GM19395 (cell line): ENCODE results near the gene SEPTIN10.
"Not testable (repeated sequence)": the region's sequence is repeated elsewhere in the genome, so short reads cannot be mapped to it uniquely, and the experiment has no call there.

Experiments
- ATAC-seq: cut with Tn5 transposase; IDR thresholded peaks from one replicate; pipeline ENCODE4 v1.9.1; 2021; ENCODE audit warnings: mild to moderate bottlenecking, moderate library complexity; ENCODE audit not compliant: unreplicated experiment

The SEPTIN10 gene

DNA sequence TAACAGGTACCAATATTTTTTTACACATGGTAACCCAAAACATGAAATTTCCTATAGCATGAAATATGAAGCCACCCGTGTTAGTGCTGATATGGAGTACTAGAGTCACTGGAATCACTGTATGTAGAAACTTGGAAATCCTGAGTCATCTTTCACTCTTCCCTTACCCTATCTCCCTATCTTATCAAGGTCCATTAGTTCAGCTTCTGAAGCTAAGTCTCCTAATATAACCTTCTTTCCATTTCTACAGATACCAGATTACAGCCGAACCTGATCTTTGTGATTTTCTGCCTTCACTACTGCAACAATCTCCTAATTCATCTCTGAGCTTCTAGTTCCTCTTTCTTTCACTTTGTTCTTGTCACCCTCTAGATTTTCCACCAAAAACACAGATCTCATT lies 59.0 kb downstream of the SEPTIN10 start:
- ATAC-seq: no peak

DNA sequence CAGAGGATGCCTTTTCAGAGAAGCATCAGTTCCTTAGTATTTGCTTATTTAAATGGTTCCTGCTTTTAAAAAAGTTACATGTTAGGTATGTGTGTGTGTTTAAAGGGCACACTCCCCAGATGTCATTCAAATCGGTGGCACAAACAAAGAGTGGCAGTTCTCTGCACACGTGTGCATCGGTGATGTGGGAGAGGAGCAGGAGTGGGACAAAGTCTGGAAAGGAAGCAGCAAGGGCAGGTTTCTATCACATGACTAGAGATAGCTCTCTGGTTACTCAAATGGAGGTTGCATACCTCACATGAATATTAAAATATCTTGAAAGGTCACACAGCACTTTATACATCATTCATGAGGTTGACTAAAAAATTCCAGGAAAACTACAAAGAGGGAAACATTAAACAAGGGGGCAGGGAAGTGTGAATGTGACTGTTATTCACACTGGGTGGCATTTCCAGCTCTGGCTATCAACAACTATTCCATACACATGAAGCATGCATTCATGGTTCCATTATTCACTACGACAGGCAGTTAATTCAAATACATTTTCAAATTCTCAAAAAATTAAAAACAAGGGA lies 64.7 kb downstream of the SEPTIN10 start:
- ATAC-seq: no peak

DNA sequence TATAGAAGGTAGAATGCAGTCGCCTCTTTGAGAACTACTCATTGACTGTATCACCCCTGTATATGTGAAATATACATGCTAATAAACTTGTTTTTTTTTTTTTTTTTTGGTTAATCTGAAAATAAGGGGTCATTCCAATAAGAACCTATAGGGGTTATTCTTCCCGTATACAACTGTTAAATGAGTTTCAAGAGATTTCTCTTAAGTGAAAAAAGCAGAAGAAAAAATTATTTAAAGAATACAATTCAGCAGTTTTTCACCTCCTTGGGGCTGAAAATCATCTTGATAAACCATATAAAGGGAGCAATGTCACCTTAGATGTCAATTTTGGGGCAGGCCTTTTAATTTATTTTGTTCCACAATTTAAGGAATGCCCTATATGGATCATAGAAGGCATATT lies 66.5 kb downstream of the SEPTIN10 start:
- ATAC-seq: no peak

DNA sequence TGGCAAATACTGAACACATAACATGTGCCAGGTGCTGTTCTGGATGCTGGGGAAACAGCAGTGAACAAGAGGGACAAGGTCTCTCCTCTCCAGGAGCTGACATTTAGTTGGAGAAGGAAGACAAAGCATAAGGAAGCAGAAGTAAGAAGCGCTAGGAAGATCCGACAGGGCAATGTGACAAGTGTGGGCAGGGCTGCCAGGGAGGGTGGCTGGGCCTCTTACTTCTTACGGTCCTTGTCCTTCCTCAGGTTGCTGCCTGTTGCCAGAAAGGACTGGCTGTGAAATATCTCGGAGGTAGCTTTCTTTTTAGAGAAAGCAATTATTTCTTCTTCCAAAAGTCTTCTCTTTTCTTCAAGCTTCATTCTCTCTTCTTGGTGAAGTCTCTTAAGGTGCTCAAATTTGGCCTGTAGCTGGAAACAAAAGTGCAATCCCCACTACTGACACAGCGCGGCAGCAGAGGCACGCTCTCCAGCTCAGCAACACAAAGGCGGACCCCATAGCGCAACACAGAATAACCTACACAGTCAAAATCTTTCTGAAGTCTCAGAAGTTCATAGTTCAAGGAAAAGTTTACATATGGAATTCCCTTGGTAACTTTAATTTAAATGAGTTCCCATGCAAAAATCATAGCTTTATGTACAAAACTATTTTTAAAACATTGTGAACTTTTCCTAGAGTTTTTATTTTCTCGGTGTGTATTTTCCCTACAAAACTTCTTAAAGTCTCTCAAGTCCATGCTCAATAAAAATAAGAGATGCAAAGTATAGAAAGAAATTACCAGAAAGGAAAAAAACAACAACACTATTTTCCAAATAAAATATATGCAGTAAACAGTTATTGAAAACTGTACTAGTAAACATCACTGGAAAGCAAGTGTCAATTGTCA lies 67.7 kb downstream of the SEPTIN10 start:
- ATAC-seq: peak; percentile 88

DNA sequence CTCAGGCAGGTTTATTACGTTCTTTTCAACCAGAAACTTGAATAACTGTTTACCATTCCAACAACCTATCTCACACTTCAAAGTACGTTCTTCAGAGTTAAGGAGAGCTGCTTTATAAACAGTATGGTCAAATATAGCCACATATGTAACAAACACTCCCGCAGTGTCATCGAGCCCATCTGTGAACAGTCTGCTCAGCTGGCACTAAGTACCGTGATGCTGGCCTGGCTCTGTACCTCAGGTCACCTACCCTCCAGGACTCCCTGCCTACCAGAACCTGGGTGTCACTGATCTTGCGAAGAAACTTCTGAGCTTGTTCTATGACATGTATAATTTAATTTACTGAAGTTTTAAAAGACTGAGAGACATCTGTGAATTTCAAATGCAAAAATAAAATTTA lies 71.4 kb downstream of the SEPTIN10 start:
- no peak for ATAC-seq

DNA sequence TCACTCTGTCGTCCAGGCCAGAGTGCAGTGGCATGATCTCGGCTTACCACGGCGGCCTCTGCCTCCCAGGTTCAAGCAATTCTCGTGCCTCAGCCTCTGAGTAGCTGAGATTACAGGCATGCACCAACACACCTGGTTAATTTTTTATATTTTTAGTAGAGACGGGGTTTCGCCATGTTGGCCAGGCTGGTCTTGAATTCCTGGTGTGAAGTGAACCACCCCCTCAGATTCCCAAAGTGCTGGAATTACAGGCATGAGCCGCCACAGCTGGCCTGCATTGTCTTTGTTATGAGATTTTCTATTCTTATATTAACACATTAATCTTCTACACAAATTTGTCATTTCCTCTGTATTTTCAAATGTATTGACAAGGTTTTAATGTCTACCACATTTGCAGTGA lies 75.2 kb downstream of the SEPTIN10 start:
- no peak for ATAC-seq

DNA sequence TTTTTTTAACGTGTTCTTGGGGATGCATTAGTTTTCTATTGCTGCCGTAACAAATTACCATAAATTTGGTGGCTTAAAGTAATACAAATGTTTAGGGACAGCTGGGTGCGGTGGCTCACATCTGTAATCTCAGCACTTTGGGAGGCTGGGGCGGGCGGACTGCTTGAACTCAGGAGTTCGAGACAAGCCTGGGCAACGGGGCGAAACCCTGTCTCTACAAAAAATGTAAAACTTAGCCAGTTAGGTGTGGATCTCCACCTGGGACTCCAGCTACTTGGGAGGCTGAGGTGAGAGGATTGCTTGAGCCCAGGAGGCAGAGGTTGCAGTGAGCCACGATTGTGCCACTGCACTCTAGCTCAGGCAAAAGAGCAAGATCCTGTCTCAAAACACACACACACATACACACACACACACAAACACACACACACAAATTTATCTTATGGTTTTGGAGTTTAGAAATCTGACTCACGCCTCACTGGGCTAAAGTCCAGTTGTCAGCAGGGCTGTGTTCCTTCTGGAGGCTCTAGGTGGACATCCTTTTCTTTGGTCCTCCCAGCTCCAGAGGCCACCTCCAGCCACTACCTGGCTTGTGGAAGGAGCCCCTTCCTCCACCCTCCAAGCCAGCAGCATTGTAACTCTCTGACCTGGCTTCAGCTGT lies 76.1 kb downstream of the SEPTIN10 start:
- no peak for ATAC-seq

DNA sequence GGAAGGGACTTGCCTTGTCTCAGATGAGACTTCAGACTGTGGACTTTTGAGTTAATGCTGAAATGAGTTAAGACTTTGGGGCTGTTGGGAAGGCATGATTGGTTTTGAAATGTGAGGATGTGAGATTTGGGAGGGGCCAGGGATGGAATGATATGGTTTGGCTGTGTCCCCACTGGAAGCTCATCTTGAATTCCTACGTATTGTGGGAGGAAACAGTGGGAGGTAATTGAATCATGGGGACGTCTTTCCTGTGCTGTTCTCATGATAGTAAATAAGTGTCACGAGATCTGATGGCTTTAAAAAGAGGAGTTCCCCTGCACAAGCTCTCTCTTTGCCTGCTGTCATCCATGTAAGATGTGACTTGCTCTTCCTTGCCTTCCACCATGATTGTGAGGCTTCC lies 77.2 kb downstream of the SEPTIN10 start:
- not testable (repeated sequence) for ATAC-seq

DNA sequence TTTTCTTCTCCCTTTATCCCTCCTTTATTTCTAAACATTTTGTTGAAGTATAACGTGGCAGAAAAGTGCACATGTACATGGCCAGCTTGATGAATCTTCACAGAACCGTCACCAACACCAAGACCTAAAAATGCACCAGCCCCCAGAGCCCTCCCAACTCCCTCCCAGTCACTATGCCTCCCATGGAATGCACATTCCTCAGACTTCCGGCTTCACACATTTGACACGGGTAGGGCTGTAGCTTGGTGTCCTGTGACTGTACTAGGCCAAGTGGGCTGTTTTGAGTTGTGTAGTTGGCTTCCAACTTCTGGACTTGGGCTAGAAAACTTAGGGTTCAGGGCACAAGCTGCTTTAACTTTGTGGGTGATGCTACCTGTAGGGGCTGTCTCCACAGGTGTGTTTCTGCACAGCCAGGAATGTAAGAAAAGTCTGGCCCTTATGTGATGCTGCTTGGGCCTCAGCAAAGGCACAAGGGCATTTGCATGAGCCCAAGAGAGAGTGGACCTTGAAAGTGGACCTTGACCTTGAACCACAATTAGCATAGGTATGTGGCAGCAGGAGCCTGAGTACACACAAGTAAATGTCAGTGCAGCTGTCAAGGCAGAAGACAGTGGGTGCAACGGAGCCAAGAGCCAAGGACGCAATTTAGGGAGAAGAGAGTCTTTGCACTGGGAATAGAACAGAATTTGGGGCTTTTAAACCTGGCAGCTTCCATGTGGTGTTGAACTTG lies 78.4 kb downstream of the SEPTIN10 start:
- ATAC-seq: no peak

DNA sequence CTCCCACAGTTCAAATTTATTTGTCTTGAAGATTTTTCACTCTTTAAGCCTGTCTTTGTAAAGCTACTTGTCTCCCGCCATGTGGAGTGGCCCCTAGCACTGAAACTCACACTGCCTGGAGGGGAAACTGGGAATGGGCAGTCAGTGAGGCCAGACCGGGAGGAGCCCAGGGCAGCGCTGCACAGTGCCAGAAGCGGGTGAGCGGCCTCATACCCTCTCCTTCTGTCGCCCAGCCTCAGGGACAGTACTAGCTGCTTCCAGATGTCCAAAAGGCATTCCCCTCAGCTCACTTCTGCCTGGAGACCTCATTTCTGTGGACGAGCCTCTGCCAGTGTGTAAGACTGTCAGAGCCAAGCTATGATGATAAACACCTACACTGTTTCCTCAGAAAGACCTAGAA lies 79.9 kb downstream of the SEPTIN10 start:
- ATAC-seq: no peak

DNA sequence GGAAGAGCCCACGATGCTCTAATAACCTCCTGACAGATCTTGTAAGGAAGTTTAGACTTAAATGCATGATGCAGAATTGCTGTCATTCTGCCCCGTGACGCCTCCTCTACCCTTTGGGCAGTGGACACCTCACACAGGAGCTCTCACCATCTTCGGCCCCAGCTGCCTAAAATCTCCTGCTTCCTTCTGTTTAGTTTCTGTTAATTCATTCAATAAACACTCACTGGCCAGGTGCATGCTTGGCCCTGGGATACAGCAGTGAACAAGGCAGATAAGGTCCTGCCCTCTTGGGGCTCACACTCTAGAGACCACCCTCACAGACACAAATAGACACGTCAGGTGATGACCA lies 81.1 kb downstream of the SEPTIN10 start:
- no peak for ATAC-seq

DNA sequence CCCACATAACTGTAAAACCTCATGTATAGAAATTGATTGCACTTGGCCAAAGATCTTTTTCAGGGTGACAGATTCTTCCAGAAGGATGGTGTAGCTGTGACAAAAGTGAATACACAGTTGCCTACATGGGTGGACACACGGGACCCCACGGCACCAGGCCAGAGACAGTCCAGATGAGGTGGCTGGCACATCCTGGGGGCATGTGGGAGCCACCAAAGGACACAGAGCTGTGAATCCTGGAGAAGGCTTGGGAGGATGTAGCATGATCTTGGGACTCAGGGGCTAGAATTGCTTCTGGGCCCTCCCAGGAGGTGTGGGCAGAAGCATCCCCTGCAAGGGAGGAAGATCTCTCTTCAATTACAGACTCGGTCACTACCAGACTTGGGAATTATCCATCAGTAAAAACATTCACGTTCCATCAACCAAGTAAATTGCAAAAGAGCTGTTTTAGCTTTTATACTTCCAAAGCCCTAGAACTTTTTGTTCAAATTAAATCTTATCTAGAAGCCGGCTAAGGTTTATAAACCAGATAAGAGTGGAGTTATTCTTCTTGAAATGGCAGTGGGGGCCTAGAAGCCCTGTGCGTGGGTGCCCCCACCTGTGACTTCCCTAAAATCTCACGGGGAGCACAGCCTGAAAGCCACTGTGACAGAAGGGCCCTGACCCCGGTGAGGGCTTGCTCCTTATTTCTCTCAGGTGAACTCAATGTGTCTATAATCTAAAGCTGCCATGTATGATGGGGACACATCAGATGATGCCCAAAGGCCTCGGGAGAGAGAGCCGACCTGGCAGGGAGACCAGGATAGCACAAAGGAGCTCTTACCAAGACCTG lies 81.7 kb downstream of the SEPTIN10 start:
- ATAC-seq: no peak

DNA sequence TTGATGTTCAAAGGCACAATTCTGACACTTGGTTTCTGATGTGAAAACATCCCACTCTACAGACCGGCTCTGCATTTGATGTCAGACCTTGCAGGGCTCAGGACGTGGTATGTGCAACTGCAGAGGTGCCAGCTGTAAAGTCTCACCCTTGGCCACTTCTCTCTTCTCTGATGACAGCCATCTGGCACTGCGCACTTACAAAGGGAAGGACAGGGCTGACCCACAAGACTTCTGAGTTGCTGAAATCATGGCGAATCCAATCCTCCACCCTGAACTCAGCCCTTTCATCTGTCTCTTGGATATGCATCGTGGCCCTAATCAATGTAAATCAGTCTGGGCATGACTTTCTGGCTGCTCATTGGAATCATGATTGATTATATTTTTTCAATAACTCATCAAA lies 82.5 kb downstream of the SEPTIN10 start:
- ATAC-seq: no peak

DNA sequence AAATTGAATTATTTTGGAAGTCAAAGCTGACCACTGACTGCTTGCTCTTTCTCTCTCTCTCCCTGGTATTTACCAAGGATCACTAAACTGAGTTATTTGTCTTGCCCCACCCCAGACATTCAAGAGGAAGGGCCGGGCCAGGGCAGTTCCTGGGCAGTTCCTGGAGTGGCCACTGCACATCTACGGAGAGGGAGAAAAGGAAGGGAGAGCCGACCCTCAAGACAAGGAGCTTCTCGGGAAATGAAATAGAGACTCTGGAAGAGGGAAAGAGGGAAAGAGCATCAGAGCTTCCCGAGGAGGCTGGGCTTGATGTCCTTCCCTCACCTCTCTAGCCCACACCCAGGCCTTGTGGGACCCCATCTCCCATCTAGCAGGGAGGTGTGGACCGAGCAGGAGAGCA lies 83.1 kb downstream of the SEPTIN10 start:
- ATAC-seq: no peak

DNA sequence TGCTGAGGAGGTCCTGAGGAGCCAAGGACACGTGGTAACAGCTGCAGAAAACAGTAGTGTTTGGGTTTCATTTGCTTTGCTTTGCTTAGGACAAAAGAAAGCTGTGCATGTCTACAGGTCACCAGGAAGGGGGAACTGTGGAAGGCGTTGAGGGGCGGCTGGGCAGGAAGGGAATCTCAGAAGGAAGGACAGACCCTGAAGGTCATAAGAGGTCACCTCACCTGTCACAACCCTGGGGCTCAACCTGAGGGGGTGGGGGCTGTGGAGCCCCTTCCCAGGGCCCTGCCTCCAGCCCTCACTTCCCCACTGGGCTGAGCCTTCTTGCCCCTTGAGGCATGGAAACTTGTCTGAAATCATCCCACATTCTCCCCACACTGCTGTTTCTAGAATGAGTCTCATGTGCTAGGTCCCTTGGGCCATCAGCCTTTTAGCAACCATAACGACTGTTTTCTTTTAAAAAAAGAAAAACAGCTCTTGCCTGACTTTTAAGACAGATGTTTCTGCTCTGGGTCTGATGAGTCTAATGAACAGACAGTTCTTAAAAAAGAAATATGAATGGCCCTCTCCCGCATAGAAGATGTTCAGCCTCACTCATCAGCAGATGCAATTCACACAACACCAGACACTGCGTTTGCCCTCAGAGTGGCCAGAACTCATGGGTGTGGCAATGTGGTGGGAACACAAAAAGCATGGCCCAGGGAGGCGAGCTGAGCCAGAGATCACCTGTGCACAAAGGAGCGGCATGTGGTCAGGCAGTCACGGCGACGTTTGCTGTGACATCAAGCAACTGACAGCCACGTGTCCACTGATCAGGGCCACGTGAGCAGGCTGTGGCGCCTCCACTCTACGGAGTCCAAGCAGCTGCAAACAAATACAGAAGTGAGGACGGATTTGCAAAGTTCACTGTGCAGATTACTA lies 84.0 kb downstream of the SEPTIN10 start:
- no peak for ATAC-seq

DNA sequence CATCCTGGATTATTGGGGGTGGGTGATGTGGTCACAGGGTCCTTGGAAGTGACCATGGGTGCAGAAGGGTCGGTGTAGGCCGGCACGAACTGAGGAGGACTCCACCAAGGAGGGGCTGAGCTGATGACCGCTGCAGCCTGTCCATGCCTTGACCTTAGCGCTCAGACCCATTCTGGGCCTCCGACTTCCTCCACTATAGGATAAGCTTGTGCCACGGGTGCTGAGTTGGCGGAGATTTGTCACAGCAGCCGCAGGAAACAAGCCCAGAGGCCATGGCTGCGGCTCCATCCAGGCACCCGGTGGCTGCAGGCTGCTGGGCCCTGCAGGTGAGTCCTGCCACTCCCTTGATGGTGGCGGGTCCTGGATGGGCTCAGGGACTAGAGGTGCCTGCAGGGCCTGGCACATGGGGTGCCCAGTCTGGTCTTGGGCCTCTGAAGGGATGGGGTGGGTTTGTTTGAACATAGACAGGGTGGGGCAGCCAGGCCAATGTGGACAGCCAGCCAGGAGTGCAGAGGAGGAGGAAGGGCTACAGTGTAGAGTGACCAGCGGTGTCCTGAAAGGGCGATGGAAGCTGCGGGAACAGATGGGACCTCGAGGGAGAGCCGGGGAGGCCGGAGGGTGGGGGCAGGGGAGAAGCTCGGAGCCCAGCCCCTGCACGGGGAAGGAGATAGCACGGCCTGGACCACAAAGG lies 84.8 kb downstream of the SEPTIN10 start:
- no peak for ATAC-seq

DNA sequence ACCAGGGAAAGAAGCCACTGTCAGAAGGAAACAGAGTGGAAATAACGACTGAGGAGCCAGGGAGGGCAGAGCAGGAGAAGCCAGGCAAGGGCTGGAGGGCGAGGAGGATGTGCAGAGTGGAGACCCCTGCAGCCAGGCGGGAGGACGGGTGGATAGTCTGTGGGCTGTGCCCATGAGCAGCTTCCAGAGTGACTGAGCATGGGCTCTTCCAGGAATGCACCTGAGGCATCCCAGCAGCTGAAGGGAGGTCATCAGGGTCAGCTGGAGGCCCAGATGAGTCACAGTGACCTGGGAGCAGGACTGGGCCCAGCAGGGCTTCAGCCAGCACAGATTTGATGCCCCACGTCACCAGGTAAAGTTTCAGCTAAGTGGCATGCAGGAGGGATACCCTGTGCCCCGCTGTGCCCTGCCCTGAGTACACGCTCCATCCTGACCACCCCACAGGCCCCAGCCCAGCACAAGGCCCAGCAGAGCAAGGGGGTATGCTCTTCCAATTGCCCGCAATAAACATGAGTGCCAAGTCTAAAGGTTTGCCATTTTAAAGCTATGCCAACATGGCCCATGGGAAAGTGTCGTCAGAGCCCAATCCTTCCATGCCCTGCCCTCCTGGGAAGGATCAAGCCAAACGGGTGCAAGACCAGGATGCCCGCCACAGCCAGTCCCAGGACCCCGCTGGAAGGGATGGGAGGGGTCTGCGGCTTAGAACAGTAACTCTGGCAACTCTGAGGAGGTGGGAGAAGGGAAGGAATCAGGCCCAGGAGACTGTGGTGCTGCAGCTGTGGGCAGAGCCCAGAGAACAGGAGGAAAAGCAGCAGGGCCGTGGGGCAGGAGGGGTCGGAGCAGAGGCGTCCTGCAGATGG lies 85.7 kb downstream of the SEPTIN10 start:
- ATAC-seq: no peak

DNA sequence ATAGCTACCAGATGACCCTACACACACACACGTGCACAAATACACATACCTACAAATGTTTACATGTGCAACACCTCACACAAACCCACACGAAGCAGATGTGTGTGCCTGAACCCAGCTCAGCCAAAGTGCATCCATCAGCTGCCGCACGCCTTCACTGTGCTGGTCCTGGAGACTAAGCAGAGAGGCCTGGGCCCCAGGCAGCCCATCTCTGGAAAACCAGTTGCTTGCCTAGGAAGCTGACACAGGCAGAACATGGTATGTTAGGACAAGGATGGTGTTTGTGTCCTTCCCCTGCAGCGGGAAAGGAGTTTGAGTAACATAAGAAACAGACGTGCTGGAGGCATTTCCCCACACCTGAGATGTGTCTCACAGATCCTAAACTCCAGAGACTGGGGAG lies 86.7 kb downstream of the SEPTIN10 start:
- no peak for ATAC-seq
